Fibroblast of lung (primary cell): ENCODE data around the gene TBC1D22B. TPM values are rescaled to one million over a fixed set of nuclear protein-coding genes. Genes with fewer than 3 reads are reported as not detected.

ENCODE experiments used
- DNase-seq, 2 donors: peaks; one replicate each; pipeline versions ENCODE4 v3.0.0 to v3.0.0-alpha.2; 2010; ENCODE audit warnings: low read depth in 2 of 2
- H2AFZ ChIP-seq: 2 replicates; pipeline ENCODE4 v1.5.1; 2012; ENCODE audit warnings: low read length, control low read depth, inconsistent platforms
- H3K27ac ChIP-seq: 2 replicates; pipeline ENCODE4 v1.5.1; 2011; ENCODE audit warnings: low read length, control low read depth; ENCODE audit not compliant: insufficient read depth
- H3K27me3 ChIP-seq: 2 replicates; pipeline ENCODE4 v1.5.1; 2011; ENCODE audit warnings: mild to moderate bottlenecking, low read length; ENCODE audit not compliant: control insufficient read depth, insufficient read depth
- H3K36me3 ChIP-seq: 2 replicates; pipeline ENCODE4 v1.5.1; 2011; ENCODE audit warnings: low read length; ENCODE audit not compliant: control insufficient read depth, insufficient read depth
- H3K4me1 ChIP-seq: 2 replicates; pipeline ENCODE4 v1.5.1; 2011; ENCODE audit warnings: low read length; ENCODE audit not compliant: control insufficient read depth, insufficient read depth; ENCODE audit errors: extremely low read depth
- H3K4me2 ChIP-seq: 2 replicates; pipeline ENCODE4 v1.5.1; 2011; ENCODE audit warnings: low read length, control low read depth; ENCODE audit not compliant: insufficient read depth; ENCODE audit errors: extremely low read depth
- H3K4me3 ChIP-seq, 4 experiments: fragments of 200-600 bp in 1 of 4; sonication (generic) in 1 of 4; replicated peaks in 1 of 4; 2 replicates each; pipeline ENCODE4 v1.5.1; 2011 to 2016; ENCODE audit warnings: low read length in 4 of 4, low read depth in 3 of 4, mild to moderate bottlenecking in 3 of 4, control low read depth in 2 of 4, inconsistent platforms in 1 of 4, mixed read lengths in 1 of 4; ENCODE audit not compliant: insufficient read depth in 1 of 4; ENCODE audit errors: control extremely low read depth in 1 of 4
- H3K79me2 ChIP-seq: 2 replicates; pipeline ENCODE4 v1.5.1; 2012; ENCODE audit warnings: mild to moderate bottlenecking, low read length, inconsistent platforms; ENCODE audit not compliant: control insufficient read depth, insufficient read depth
- H3K9ac ChIP-seq: 2 replicates; pipeline ENCODE4 v1.5.1; 2011; ENCODE audit warnings: mild to moderate bottlenecking, low read length, control low read depth; ENCODE audit not compliant: insufficient read depth
- H3K9me3 ChIP-seq: 2 replicates; pipeline ENCODE4 v1.5.1; 2012; ENCODE audit warnings: low read depth, low read length; ENCODE audit not compliant: control insufficient read depth, insufficient read depth
- H4K20me1 ChIP-seq: 2 replicates; pipeline ENCODE4 v1.5.1; 2011; ENCODE audit warnings: low read length; ENCODE audit not compliant: control insufficient read depth, insufficient read depth; ENCODE audit errors: extremely low read depth
- CTCF ChIP-seq, 2 donors: IDR thresholded peaks in 1 of 2; conservative IDR thresholded peaks in 1 of 2; 1 replicate in 1 of 2; 2 replicates in 1 of 2; pipeline ENCODE4 v1.5.1; 2011 to 2012; ENCODE audit warnings: low read length in 2 of 2, control low read depth in 1 of 2, inconsistent platforms in 1 of 2, low read depth in 1 of 2, mild to moderate bottlenecking in 1 of 2
- EZH2 ChIP-seq: IDR thresholded peaks from 2 replicates; pipeline ENCODE4 v1.5.1; 2012; ENCODE audit warnings: low read length, control low read depth, mild to moderate bottlenecking; ENCODE audit errors: missing control alignments
- polyA plus RNA-seq, 2 donors: library from polyadenylated mRNA; depleted of rRNA in 1 of 2; stranded (reverse) in 1 of 2; unstranded in 1 of 2; fragments of >200 nt; gene quantifications; 2 replicates each; pipeline ENCODE4 v1.2.1, GENCODE V29; 2011 to 2012; ENCODE audit warnings: missing spikeins in 1 of 2
- total RNA-seq: library from RNA; depleted of rRNA; stranded (reverse); fragments of >200 nt; gene quantifications from 2 replicates; pipeline ENCODE4 v1.2.1, GENCODE V29; 2014

The TBC1D22B gene
- total and polyA plus RNA-seq, 2 donors (not counting 1 experiment from before 2014, with no cell fraction given), result 6.3 to 9.7 TPM

GRCh38 chr6:37259191-37259590, 1.6 kb downstream of the TBC1D22B start:
- H3K9ac ChIP-seq, result no peak overlapping the region
- H3K9me3 ChIP-seq, result no peaks in the 10 kb centered on the region
- H4K20me1 ChIP-seq, result no peaks in the 10 kb centered on the region
- H3K36me3 ChIP-seq, result no peaks in the 10 kb centered on the region
- H3K4me1 ChIP-seq, result peaks cover 5% of the 10 kb centered on the region
- H3K79me2 ChIP-seq, result peaks cover 6% of the 10 kb centered on the region
- DNase-seq, result no peak
- H3K27ac ChIP-seq, result no peak overlapping the region
- no peak overlapping the region for H2AFZ ChIP-seq
- no peaks in the 10 kb centered on the region for H3K27me3 ChIP-seq
- no peak for TF ChIP-seq EZH2
- H3K4me3 ChIP-seq, result peak overlapping the region in 3 of 4 experiments; percentile 91 to 92 (median 92)
- H3K4me2 ChIP-seq, result peak overlapping the region; percentile 99

- Histone ChIP-seq H3K79me2 (peaks cover 6% of the 10 kb centered on the region), H3K9ac (no peak overlapping the region)
- DNase-seq, result no peak
Observed at GRCh38 chr6:37260040-37260439, 2.5 kb downstream of the TBC1D22B start.

DNA sequence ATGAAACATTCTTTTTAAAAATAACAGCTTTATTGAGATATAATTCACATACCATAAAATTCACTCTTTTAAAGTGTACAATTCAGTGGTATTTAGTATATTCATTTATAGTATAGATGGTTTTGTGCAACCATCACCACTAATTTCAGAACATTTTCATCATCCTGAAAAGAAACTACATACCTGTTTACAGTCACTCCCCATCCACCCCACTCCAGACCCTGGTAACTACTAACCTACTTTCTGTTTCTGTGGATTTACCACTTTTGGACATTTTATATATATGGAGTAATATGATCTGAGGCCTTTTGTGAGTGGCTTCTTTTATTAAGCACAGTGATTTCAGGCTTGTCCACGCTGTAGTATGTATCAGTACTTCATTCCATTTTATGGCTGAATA, 2.9 kb downstream of the TBC1D22B start:
- Histone ChIP-seq H3K9ac (no peak overlapping the region), H3K27ac (no peak overlapping the region), H3K4me3 (no peak overlapping the region), H3K9me3 (no peaks in the 10 kb centered on the region), H3K4me1 (peaks cover 5% of the 10 kb centered on the region), H3K36me3 (no peaks in the 10 kb centered on the region), H3K27me3 (no peaks in the 10 kb centered on the region), H4K20me1 (no peaks in the 10 kb centered on the region), H3K4me2 (no peak overlapping the region), H3K79me2 (peaks cover 6% of the 10 kb centered on the region), H2AFZ (no peak overlapping the region)
- DNase-seq, result no peak
- no peak for TF ChIP-seq CTCF (conservative IDR thresholded peaks at IDR 0.05 in 1 of 2, IDR thresholded peaks at IDR 0.05 in 1 of 2; ENCODE audit: low read depth in 1 of 2, low read length in 2 of 2)
- TF ChIP-seq EZH2, result no peak

More at GRCh38 chr6:37260040-37260439, 2.5 kb downstream of the TBC1D22B start:
- Histone ChIP-seq H4K20me1 (no peaks in the 10 kb centered on the region), H3K4me3 (no peak overlapping the region), H2AFZ (no peak overlapping the region), H3K36me3 (no peaks in the 10 kb centered on the region), H3K9me3 (no peaks in the 10 kb centered on the region), H3K4me1 (peaks cover 5% of the 10 kb centered on the region), H3K27ac (no peak overlapping the region), H3K27me3 (no peaks in the 10 kb centered on the region), H3K4me2 (no peak overlapping the region)
- TF ChIP-seq EZH2 (no peak), CTCF (conservative IDR thresholded peaks at IDR 0.05 in 1 of 2, IDR thresholded peaks at IDR 0.05 in 1 of 2; ENCODE audit: low read depth in 1 of 2, low read length in 2 of 2) (no peak)
